ENCODE results near the gene GOLPH3. TPM values are rescaled to one million over a fixed set of nuclear protein-coding genes. Genes with fewer than 3 reads are reported as not detected.

The GOLPH3 gene
- total RNA-seq, 3 donors from 2014 or later, result 83.2 to 100 (median 87.8) TPM

- no peak for DNase-seq (ENCODE audit: low spot score in 2 of 2)
- Histone ChIP-seq H3K4me3 (no peak overlapping the region), H3K27me3 (no peaks in the 10 kb centered on the region), H3K9me3 (no peaks in the 10 kb centered on the region), H3K36me3 (peaks cover 9% of the 10 kb centered on the region), H3K4me1 (no peaks in the 10 kb centered on the region), H3K27ac (no peak overlapping the region)
- no peak for TF ChIP-seq CTCF (IDR thresholded peaks at IDR 0.05)
- TF ChIP-seq POLR2A (IDR thresholded peaks at IDR 0.05), result no peak
- no peak for TF ChIP-seq POLR2AphosphoS5 (IDR thresholded peaks at IDR 0.05)
- intact Hi-C loops (cut with DNase I; ENCODE audit: low total_unique reads), result no loop called here
Observed at GRCh38 chr5:32099486-32100035, 74.6 kb downstream of the GOLPH3 start.

- TF ChIP-seq CTCF (IDR thresholded peaks at IDR 0.05) (no peak), POLR2AphosphoS5 (IDR thresholded peaks at IDR 0.05) (no peak), POLR2A (IDR thresholded peaks at IDR 0.05) (no peak)
- H3K4me3 ChIP-seq, result no peak overlapping the region
- peaks cover 9% of the 10 kb centered on the region for H3K36me3 ChIP-seq
- H3K4me1 ChIP-seq, result no peaks in the 10 kb centered on the region
- no peaks in the 10 kb centered on the region for H3K27me3 ChIP-seq
- no peak for DNase-seq (ENCODE audit: low spot score in 2 of 2)
- intact Hi-C loops (cut with DNase I; ENCODE audit: low total_unique reads), result no loop called here
- H3K27ac ChIP-seq, result no peak overlapping the region
- no peaks in the 10 kb centered on the region for H3K9me3 ChIP-seq
Observed at GRCh38 chr5:32098890-32099310, 75.2 kb downstream of the GOLPH3 start.

GRCh38 chr5:32098291-32098690 is 75.8 kb downstream of the GOLPH3 start:
- no peak overlapping the region for H3K4me3 ChIP-seq
- no peaks in the 10 kb centered on the region for H3K27me3 ChIP-seq
- H3K36me3 ChIP-seq, result peaks cover 3% of the 10 kb centered on the region
- no peaks in the 10 kb centered on the region for H3K4me1 ChIP-seq
- no peaks in the 10 kb centered on the region for H3K9me3 ChIP-seq
- H3K27ac ChIP-seq, result no peak overlapping the region
- no peak for DNase-seq (ENCODE audit: low spot score in 2 of 2)
- intact Hi-C loops (cut with DNase I; ENCODE audit: low total_unique reads), result no loop called here
- TF ChIP-seq CTCF (IDR thresholded peaks at IDR 0.05) (no peak), POLR2AphosphoS5 (IDR thresholded peaks at IDR 0.05) (no peak), POLR2A (IDR thresholded peaks at IDR 0.05) (no peak)

DNA sequence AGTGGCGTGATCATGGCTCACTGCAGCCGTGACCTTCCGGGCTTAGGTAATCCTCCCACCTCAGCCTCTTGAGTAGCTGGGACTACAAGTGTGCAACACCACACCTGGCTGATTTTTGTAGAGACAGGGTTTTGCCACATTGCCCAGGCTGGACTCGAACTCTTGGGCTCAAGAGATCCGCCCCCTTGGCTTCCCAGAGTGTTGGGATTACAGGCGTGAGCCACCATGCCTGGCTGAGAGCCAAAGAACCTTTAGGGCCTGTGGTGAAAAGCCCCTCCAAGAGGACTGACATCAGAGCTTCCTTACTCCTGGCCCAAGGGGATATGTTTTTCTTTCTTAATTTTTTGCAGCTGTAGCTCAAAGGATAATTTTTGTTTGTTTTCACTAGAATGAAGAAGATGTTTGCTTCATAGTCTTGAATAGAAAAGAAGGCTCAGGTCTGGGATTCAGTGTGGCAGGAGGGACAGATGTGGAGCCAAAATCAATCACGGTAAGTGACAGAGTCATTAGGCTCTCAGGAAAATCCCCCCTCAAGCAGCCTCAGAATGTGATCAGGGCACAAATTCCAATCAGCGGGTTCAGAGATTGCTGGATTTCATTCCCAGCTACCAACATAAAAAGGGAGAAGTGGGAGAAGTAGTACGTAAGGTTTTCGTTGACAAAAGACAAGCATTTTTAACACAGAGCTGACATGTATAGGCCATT is 77.1 kb downstream of the GOLPH3 start:
- intact Hi-C loops (cut with DNase I; ENCODE audit: low total_unique reads), result no loop called here

More for the DNA sequence above, 77.1 kb downstream of the GOLPH3 start:
- Histone ChIP-seq H3K27me3 (no peaks in the 10 kb centered on the region), H3K9me3 (no peaks in the 10 kb centered on the region), H3K27ac (no peak overlapping the region), H3K4me1 (no peaks in the 10 kb centered on the region), H3K36me3 (no peaks in the 10 kb centered on the region), H3K4me3 (no peak overlapping the region)
- TF ChIP-seq CTCF (IDR thresholded peaks at IDR 0.05) (no peak), POLR2A (IDR thresholded peaks at IDR 0.05) (no peak), POLR2AphosphoS5 (IDR thresholded peaks at IDR 0.05) (no peak)
- no peak for DNase-seq (ENCODE audit: low spot score in 2 of 2)
